T1000 (cell line): ENCODE results near the gene TLK1.
"Not testable (repeated sequence)": the region's sequence is repeated elsewhere in the genome, so short reads cannot be mapped to it uniquely, and the experiment has no call there.

Experiments used
- DNase-seq: peaks from one replicate; lab custom pipeline; 2025; ENCODE audit warnings: mixed read lengths; lab: John Stamatoyannopoulos, UW

Gene TLK1

DNA sequence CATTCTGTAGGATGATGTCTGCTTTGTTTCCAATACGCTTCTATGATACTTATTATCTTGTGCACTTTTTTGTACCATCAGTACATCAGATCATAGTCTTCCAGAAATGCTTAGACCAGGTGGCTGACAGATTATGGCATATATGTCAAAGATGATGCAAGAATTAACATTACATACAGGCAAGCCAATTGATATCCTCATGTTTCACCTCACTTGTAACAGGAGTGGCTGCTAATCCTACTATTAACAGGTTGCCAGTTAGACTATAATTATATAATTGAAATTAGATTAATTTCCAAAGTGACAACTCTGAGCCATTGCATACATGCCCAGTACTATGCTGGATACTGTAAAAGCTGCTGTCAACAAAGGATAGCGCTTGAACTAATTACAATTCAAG lies 77.2 kb downstream of the TLK1 start:
- no peak for DNase-seq

DNA sequence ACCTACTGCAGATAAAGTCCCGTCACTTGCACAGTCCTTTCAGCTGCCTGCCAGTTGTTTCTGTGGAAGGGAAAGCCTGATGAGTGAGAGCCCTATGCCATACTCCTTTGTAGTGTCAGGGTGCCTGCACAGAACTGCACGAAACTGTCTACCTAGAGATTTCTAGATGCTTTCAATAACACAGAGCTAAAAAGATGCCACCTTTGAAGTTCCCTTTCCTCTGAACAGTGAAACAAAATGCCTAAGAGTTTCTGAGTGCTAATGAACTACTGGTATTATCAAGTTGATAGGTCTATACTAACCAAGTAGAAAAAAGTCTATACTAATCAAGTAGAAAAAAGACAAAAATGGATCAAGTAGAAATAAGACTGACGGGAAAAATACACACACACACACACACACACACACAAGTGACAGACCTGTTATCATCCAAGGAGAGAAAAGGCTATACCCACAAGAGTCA lies 79.0 kb downstream of the TLK1 start:
- no peak for DNase-seq

DNA sequence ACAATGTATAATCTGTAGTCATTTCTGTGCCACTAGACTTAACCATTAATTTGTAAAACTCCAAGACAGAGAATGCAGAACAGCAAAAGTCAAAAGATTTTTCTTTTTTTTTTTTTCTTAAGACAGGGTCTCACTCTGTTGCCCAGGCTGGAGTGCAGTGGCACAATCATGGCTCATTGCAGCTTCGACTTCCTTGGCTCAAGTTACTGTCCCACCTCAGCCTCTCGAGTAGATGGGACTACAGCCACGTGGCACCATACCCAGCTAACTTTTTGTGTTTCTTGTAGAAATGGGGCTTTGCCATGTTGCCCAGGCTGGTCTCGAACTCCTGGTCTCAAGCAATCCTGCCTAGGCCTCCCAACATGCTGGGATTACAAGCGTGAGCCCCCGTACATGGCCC lies 80.1 kb downstream of the TLK1 start:
- no peak for DNase-seq

DNA sequence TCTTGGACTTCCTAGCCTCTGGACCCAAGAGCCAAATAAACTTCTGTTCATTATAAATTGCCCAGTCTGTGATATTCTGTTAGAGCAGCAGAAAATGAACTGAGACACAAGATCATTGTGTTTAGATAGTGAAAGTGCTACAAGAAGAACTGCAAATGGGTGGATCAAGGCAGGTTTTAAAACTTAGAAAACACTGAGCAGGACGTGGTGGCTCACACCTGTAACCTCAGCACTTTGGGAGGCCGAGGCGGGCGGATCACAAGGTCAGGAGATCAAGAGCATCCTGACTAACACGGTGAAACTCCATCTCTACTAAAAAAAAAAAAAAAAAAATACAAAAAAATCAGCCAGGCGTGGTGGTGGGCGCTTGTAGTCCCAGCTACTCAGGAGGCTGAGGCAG lies 84.3 kb downstream of the TLK1 start:
- not testable (repeated sequence) for DNase-seq

DNA sequence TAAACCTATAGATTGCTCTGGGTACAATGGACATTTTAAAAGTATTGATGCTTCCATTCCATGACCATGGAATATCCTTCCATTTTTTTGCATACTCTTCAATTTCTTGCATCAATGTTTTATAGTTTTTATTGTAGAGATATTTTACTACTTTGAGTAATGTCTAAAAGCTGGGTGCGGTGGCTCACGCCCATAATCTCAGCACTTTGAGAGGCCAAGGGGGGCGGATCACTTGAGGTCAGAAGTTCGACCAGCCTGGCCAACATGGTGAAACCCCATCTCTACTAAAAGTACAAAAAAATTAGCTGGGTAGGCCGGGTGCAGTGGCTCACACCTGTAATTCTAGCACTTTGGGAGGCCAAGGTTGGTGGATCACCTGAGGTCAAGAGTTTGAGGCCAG lies 88.5 kb downstream of the TLK1 start:
- DNase-seq = no peak

DNA sequence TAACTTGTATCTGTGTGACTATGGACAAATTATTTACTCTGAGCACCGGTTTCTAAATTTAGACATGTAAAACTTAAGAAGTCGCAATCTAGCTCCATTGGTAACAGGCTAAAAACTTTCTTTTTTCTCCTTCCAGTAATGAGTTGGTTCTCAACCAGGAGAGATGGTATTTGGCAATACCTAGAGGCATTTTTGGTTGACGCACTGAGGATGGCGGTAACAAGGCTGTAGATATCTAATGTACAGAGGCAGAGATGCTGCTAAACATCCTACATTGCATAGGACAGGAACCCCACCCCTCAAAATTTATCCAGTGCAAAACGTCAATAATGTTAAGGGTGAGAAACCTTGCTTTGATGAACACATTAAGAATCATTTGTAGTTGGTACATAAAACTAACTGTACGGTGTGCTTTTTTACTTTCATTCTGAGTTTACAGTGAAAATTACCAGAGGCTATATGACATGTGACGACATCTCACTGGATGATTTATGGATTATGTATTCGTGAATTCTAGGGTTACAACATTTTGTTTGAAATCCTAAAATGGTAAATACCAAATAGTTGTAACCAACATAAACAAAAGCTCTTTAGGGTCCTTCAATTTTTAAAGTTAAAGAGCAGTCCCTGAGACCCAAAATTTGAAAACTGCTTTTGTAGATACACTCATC lies 91.3 kb downstream of the TLK1 start:
- DNase-seq = no peak

DNA sequence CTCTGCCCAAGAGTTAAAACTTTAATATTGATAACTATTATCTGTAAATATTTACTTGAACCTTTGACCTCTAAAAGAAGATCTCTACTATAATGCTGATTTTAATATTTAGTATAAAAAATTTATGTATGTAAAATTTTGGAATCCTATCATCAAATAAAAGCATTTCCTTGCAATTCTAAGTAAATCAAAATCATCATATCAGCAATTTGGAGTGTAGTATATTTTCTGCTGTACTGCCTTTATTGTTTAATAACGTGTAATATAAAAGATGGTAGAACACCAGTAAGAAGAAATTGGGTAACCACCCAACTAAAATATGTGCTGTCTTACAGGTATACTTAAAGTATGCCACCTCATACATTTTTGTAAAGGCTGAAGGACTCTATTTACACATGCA lies 94.6 kb downstream of the TLK1 start:
- DNase-seq = no peak

DNA sequence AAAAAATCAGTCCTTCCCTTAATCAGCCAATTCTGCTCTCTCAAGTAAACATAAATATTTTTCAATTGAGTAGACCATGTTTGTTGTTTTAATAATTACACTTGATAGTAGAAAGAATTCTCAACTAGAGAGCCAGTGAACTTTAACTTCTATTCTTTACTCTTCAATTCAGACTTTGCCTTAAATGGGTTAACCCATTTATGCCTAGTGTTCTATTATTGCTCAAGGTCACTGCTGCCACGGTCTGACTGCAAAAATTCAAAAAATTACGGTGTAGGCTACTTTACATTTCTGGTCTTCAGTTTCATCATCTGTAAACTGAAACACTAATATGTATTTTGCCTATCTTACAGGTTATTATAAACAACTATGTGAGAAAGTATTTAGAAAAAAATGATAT lies 103.1 kb downstream of the TLK1 start:
- no peak for DNase-seq

DNA sequence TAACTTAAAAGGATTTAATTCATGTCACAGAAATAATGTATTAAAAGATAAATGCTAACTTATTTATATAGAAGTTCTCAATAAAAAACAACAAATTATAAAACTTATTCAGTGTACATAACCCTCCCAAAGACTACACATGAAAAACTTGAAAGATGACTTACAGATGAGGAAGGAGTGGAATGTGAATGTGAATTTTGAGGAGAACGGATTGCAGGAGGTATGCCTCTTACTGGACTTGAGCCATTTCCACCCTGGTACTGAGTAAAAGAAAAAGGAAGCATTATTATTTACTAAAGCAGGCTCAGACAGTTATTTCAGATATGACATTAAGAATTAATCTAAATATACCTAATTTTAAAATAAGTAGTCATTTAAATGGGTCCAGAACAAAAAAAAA lies 104.4 kb downstream of the TLK1 start:
- no peak for DNase-seq

DNA sequence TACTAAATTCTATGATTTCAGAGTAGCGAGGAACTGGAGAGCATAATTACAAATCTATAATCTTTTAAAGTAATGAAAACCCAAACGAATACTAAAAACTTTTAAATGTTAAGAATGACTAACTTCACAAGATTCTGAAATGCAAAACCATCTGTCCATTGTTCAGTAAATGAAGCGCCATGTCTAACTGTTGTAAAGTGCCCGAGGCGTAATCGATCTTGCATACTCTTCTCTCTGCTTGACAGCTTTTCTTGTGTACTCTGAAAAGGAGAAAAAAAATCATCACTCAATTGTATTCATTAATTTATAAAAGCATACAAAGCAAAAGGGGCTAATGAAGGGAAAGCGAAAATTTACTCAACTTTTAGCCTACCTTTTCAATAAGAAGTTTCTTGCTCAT lies 111.0 kb downstream of the TLK1 start:
- DNase-seq = no peak

DNA sequence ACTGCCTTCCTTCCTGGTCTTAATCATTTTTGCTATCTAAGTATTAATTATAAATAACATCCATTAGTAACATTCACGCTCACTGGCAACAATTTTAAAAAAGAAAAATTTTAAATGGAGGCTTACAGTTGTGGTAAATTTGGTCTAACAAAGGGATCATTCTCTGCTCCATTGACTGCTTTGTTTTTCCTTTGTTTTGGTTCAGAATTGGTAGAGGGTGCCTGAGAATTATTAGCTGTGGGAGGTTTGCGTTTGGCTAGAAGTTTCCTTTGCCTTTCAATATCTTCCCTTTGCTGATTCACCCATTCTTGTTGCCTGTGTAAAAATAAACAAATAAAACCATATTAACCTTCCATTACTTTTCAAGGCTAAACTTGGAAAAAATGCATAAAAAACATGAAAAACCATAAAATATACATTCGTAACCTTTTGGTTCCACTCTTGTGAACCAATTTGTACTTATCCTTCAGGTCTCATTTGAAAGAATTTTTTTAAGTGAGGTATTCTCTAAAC lies 114.6 kb downstream of the TLK1 start:
- DNase-seq = no peak

DNA sequence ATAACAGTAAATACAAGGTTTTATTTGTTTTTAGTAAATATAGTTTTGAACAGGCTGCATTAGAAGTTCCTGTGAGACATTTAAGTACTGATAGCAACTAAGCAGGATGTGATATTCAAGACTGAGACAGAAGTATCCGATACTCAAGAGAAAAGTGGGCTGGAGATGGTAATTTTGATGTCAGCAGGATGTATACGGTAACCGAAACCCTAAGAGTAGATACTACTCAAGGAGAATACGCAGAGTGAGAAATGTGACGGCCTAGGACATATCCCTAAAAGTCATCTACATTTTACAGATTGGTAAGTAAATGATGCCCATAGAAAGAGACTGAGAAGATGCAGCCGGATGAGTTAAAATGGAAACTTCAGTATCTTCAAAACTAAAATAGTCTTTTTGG lies 116.3 kb downstream of the TLK1 start:
- no peak for DNase-seq

DNA sequence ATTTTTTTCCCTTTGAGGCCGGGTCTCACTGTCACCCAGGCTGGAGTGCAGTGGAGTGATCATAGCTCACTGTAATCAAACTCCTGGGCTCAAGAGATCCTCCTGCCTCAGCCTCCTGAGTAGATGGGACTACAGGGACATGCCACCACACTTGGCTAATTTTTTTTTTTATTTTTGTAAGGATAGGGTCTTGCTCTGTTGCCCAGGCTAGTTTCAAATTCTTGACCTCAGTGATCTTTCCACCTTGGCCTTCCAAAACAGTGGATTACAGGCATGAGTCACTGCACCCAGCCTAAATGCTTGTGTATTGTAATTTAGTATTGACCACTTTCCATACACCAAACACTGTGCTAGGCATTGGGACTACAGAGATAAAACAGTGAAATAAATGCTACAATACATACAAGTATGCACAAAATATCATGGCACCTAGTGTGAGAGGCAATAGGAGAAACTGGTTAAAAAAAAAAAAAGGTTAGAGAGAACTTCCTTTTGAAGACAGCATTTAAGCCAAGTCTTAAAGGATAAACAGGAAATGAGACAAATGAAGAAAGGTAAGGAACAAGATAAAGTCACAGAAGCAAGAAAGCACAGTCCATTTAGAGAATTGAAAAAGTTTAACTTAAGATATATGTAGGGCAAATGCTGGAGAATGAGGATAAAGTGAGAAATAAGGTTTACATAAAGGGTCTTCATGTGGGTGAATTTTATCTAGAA lies 118.3 kb downstream of the TLK1 start:
- no peak for DNase-seq

DNA sequence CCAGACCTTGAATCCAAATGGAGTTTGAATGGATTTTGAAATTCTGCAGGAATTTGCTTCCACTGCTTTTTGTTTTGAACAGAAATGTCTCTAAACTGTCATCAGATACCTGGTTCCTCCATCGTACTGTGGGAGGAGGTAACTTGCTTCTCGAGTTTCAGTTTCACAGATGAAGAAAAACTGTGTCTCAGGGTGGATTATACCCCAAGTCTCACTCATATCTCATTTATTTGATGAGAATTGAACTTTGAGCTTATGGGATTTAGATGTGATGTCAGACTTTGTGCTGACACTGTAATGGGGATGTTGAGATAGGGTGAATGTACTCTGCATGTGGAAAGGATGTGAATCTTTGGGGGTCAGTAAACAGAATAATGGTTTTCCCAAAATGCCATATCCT lies 124.2 kb downstream of the TLK1 start:
- no peak for DNase-seq

DNA sequence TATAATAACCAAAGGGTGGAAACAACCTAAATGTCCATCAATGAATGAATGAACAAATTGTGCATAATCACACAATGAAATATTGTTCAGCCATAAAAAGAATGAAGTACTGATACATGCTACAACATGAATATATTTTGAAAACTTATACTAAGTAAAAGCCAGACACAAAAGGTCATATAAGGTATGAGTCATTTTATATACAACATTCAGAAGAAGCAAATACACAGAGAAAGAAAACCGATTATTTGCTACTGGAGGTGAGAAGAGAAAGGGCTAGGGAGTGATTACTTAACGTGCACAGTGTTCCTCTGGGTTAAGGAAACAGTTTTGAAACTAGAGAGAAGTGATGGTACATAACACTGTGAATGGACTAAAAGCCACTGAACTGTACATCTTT lies 126.4 kb downstream of the TLK1 start:
- DNase-seq = no peak

DNA sequence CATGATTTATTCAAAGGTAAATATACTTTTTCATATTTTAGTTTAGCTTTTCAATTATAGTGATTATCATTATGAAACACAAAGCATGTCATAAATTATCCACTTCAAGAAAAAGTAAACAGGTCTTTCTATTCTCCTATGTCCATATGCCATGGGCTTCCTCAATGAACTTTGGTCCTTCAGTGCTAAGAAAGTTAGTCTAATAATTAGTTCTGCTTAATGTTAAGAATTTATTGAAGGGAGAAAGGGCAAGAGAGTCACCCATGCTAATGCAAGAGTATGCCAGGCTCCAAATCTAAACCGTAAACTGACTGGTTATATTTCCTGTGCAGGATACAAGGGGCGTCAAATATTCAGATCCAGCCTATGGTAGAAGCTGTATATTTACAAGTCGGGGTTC lies 135.5 kb downstream of the TLK1 start:
- no peak for DNase-seq

DNA sequence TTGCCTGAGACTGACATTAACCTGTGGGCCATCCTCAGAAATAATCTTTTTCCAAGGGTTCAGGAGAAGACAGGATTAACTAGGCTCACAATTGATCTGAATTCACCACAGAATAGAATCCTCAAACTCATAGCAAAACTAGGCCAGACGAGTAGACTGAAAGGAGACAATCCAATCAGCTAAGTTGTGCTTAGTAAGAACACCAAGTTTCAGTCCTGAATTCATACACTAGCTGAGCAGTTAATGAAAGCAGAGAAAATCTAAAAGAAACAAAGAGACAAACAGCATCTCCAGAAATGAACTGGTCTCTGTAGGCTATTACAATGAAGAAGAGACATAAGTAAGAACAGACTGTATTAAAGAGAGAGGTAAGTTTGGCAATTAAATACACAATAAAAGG lies 142.2 kb downstream of the TLK1 start:
- DNase-seq = no peak

DNA sequence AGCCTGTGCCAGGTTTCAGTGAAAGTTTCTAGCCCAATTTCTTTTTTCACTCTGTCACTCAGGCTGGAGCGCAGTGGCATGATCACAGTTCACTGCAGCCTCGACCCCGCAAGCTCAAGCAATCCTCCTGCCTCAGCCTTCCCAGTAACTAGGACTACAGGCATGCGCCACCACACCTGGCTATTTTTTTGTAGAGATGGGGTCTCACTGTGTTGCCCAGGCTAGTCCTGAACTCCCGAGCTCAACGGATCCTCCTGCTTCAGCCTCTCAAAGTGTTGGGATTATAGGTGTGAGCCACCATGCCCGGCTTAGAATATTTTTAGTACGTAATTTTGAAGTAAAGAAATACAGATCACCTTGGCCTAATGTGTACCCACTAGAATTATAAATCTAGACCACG lies 144.6 kb downstream of the TLK1 start:
- no peak for DNase-seq

DNA sequence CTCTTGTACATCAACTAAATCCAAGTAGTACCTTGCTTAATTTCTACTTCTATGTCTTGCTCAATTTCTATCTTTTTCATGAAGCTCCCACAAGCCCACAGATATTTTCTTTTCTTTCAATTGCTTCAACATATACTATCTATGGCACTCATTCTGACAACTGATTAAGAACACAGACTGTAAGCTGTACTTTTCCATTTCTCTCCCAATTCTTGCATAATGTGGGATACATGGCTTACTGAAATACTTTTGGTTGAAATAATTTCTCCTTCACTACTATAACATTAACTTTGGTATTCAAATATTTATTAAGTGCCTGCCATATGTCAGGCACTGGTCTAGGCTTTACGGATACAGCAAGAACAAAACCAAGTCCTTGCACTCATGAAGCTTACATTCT lies 146.8 kb downstream of the TLK1 start:
- no peak for DNase-seq

DNA sequence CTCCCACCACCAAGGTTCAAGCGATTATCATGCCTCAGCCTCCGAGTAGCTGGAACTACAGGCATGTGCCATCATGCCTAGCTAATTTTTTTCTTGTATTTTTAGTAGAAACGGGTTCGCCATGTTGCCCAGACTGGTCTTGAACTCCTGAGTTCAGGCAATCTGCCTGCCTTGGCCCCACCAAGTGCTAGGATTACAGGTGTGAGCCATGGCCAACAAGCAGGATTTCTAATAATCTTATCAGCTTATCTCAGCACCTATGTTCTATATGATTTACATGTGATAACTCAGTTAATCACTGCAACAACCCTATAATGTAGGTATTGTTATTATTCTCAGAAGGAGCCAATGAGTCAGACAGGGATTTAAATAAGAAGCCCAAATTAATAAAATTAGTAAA lies 151.3 kb downstream of the TLK1 start:
- DNase-seq = no peak

DNA sequence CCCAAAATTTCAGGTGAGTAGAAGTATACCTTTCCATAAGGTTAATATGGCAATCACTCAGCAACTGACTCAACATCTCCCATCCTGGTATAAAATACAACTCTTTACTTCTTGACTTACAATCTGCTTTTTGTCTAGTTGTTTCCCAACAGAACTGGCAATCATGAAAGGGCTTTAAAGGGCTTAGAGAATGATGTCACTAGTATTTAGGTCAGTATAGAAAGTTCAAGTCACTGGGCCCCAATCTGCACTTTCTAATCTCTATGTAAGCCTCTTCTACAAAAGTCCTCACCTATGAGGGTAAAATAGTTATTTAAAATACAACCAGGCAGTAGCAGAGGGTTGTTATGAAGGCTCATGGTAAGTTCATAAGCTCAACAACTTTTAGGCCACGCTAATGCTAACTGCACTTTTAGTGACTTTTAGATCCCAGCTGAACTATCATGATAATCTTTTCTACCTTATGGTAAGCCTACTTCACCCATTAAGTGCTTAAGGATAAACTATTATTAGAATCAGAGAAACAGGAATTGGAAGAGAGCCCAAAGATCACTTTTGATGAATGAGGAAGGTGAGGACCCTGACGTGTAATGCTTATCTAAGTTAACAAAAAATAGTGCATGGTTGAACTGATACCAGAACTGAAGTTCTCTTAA lies 152.0 kb downstream of the TLK1 start:
- no peak for DNase-seq

DNA sequence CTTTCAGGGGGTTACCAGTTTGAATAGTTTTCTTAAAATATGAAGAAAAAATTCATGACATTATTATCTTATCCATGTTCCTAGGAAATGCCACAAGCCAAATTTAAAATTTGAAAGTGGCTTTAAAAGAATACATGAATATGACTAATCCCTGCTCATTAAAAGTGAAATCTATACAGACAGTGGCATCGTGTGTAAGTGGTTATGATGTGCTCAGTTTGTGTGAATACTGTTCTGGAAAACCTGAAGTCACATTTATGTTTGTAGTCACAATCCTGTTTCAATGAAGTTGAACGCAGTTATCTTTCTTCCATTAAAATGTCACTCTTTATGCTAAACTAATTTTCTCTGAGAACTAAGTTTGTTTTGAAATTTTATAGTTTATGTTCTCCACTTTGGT lies 155.9 kb downstream of the TLK1 start:
- no peak for DNase-seq

DNA sequence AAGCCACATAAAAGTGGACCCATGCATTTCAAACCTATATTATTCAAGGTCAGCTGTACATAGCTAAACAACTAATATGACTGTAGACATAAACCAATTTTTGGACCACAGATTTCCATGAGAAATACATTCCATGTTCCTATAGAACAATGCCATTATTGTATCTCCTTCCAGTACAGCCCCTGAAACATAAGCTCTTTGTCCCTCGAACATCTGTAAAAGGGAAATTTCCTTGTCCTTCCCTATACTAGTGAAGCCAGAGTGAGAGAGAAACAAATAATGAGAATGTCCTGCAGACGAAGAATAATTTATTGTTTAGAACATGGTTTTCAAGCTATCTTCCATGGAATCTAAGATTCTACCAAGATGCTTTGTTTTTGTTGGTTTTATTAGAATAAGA lies 156.3 kb downstream of the TLK1 start:
- no peak for DNase-seq
